Testis (tissue), 3 donors: ENCODE results near the gene SPRED3. TPM values are rescaled to one million over a fixed set of nuclear protein-coding genes. Genes with fewer than 3 reads are reported as not detected.

Experiments
- DNase-seq: peaks from one replicate; pipeline ENCODE4 v3.0.0-alpha.2; 2019
- H3K27ac ChIP-seq, 2 donors: fragments of 200-600 bp; sonication (generic); one replicate each; pipeline ENCODE4 v1.5.1; 2019
- H3K27me3 ChIP-seq: fragments of 200-600 bp; sonication (generic); one replicate; pipeline ENCODE4 v1.5.1; 2019
- H3K36me3 ChIP-seq: fragments of 200-600 bp; sonication (generic); one replicate; pipeline ENCODE4 v1.5.1; 2017; ENCODE audit warnings: low read depth; ENCODE audit errors: missing control alignments
- H3K4me1 ChIP-seq: fragments of 200-600 bp; sonication (generic); one replicate; pipeline ENCODE4 v1.5.1; 2019
- H3K4me3 ChIP-seq, 2 donors: fragments of 200-600 bp; sonication (generic); one replicate each; pipeline ENCODE4 v1.5.1; 2017 to 2019
- H3K9me3 ChIP-seq: fragments of 200-600 bp; sonication (generic); one replicate; pipeline ENCODE4 v1.5.1; 2017
- POLR2A ChIP-seq: fragments of 450-650 bp; IDR thresholded peaks from one replicate; pipeline ENCODE4 v1.6.1; 2017; ENCODE audit warnings: antibody characterized with exemption, mild to moderate bottlenecking, moderate library complexity
- WGBS, 2 donors: methylation state at CpG; one replicate each; pipeline ENCODE4 v1.1.5; 2018; 5-methylcytosine and 5-hydroxymethylcytosine counted together
- intact Hi-C: fragments of 100-400 bp; cut with DNase I; formaldehyde crosslinking; loops from one replicate; pipeline ENCODE4 v1.15.1; 2023; ENCODE audit warnings: low total_unique reads
- polyA plus RNA-seq: library from polyadenylated mRNA; stranded (reverse); fragments of 350-450 nt; fragmentation: Illumina TruSeq; extraction: RNeasy Lipid Tissue Mini Kit (QIAGEN cat#74804); gene quantifications from one replicate; pipeline ENCODE4 v1.2.3, GENCODE V29; 2014; ENCODE audit warnings: low read depth, low replicate concordance; ENCODE audit not compliant: insufficient read depth
- total RNA-seq, 2 donors: library from RNA; depleted of rRNA; stranded (reverse); fragments of >200 nt; gene quantifications; one replicate each; pipeline ENCODE4 v1.2.3, GENCODE V29; 2016
- TF ChIP-seq, protein P1 (sequence below), 3 experiments: fragments of 450-650 bp in 2 of 3; fragments of 200-600 bp in 1 of 3; sonication (generic) in 1 of 3; IDR thresholded peaks; one replicate each; pipeline ENCODE4 v1.5.1; 2016 to 2019; ENCODE audit warnings: antibody characterized with exemption in 3 of 3, mild to moderate bottlenecking in 2 of 3, moderate library complexity in 1 of 3

SPRED3 gene
- total and polyA plus RNA-seq, 3 donors from 2014 or later, result 1.7 to 2.6 (median 2.2) TPM

DNA sequence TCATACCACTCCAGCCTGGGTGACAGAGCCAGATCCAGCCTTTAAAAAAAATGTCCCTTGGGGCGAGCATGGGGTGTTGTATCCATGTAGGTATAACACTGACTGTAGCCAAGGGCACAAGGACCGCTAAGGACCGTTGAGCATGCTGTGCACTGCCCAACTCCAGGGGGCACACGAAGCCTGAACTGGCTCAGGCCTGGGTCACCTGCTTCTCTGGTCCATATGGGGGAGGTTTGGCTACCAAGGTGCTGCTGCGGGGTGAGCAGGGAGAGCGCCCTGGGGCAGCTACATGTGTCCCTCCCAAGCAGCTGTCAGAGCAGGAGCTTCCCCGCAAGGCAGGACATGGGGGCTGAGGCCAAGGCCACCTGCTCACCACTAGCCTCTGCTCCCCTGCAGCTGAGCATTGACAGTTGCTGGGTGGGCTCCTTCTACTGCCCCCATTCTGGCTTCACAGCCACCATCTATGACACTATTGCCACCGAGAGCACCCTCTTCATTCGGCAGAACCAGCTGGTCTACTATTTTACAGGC lies 36.6 kb upstream of the SPRED3 start:
- no peak overlapping the region for H3K27ac ChIP-seq
- H3K36me3 ChIP-seq, result no peaks in the 10 kb centered on the region
- intact Hi-C loops, result no loop called here
- 68 to 82% methylated on average over 3 to 9 of the region's 9 CpGs for WGBS, 2 donors
- H3K9me3 ChIP-seq, result no peaks in the 10 kb centered on the region
- DNase-seq, result no peak
- no peaks in the 10 kb centered on the region for H3K4me1 ChIP-seq
- no peaks in the 10 kb centered on the region for H3K27me3 ChIP-seq
- H3K4me3 ChIP-seq, result no peak overlapping the region
- TF ChIP-seq, protein P1, sequence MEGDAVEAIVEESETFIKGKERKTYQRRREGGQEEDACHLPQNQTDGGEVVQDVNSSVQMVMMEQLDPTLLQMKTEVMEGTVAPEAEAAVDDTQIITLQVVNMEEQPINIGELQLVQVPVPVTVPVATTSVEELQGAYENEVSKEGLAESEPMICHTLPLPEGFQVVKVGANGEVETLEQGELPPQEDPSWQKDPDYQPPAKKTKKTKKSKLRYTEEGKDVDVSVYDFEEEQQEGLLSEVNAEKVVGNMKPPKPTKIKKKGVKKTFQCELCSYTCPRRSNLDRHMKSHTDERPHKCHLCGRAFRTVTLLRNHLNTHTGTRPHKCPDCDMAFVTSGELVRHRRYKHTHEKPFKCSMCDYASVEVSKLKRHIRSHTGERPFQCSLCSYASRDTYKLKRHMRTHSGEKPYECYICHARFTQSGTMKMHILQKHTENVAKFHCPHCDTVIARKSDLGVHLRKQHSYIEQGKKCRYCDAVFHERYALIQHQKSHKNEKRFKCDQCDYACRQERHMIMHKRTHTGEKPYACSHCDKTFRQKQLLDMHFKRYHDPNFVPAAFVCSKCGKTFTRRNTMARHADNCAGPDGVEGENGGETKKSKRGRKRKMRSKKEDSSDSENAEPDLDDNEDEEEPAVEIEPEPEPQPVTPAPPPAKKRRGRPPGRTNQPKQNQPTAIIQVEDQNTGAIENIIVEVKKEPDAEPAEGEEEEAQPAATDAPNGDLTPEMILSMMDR (IDR thresholded peaks at IDR 0.05), result no peak
- no peak for TF ChIP-seq POLR2A

DNA sequence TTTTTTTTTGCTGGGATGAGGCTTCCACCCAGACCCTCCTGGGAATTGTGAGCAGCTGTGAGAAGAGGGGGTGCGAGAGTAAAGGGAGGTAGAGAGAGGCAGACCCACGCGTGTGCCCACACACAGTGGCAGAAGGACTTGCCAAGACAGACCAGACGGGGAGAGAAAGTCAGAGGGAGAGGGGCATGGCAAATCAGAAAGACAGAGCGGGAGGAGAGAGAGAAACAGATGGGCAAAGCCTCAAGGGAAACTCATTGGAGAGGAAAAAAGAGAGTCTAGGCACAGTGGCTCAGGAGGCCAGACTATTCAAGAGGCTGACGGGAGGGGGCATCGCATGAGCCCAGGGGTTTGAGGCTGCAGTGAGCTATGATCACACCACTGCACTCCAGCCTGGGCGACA lies 35.9 kb upstream of the SPRED3 start:
- Histone ChIP-seq H3K9me3 (no peaks in the 10 kb centered on the region), H3K4me3 (no peak overlapping the region), H3K27me3 (no peaks in the 10 kb centered on the region), H3K4me1 (no peaks in the 10 kb centered on the region), H3K27ac (no peak overlapping the region), H3K36me3 (no peaks in the 10 kb centered on the region)
- intact Hi-C loops, result no loop called here
- 69 to 70% methylated on average over 8 of the region's 8 CpGs for WGBS, 2 donors
- no peak for DNase-seq
- TF ChIP-seq, protein P1 (IDR thresholded peaks at IDR 0.05), result no peak
- no peak for TF ChIP-seq POLR2A

DNA sequence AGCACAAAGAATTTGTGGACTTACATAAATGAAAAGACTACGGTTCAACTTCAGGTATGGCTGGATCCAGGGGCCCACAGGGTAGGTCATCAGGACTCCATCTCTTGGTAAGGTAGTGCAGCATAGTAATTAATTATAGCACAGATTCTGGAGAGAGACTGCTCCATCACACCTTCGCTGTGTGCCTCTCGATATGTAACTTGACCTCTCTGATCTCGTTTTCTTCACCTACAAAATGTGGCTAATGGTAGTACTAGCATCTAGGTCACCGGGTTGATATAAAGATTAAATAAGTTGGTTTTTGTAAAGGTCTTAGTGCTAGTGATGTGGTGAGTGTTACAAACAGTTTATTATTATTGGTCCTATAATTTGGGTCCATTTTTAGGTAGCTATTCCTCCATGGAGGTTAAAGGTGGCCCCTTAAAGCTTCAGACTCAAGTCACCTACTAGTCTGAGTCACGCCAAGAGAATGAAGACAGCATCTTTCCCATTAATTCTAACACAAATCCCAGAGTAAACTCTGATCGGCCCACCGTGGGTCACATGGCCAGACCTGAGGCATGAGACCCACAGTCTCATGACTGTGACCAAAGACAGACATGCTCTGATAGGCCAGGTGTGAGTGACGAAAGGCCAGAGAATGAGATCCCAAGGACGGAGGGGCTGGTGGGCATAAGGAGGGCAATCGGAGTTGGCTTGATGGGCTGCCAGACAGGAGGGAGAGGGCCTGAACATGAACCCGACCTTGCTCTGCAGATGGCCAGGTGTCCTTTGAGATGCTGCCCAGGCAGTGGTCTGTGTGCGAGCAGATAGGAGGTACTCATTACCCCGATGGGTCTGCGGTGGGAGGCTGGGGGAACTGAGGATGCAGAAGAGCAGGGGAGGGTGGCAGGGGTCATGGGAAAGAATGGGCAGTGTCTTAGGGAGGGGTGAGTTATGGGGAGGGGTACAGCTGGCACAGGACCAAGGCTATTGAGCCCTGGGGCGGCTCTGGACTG lies 32.5 kb upstream of the SPRED3 start:
- intact Hi-C loops, result no loop called here
- DNase-seq, result no peak
- Histone ChIP-seq H3K27ac (no peak overlapping the region), H3K4me1 (no peaks in the 10 kb centered on the region), H3K36me3 (no peaks in the 10 kb centered on the region), H3K27me3 (no peaks in the 10 kb centered on the region), H3K9me3 (no peaks in the 10 kb centered on the region), H3K4me3 (no peak overlapping the region)
- TF ChIP-seq POLR2A, result no peak
- WGBS, 2 donors, result 75 to 83% methylated on average over 16 of the region's 16 CpGs

DNA sequence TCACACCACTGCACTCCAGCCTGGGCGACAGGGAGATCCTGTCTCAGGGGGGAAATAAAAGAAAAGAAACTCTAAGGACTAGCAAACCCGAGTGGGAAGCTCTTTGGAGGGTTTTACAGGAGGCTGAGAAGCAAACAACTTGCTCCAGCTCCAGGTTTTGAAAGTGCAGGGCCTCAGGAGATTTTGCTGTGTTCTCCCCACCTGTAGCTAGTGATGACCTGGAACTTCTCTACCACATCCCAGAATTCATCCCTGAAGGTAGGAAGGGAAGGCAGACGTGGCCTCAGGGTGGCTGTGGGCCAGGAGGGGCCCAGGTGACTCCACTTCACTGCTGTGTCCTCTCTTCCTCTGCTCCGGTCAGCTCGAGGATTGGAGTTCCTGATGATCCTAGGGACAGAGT lies 30.4 kb upstream of the SPRED3 start:
- Histone ChIP-seq H3K27me3 (no peaks in the 10 kb centered on the region), H3K4me1 (peaks cover 5% of the 10 kb centered on the region), H3K27ac (no peak overlapping the region), H3K9me3 (no peaks in the 10 kb centered on the region), H3K36me3 (no peaks in the 10 kb centered on the region), H3K4me3 (no peak overlapping the region)
- intact Hi-C loops, result no loop called here
- DNase-seq, result no peak
- 37 to 44% methylated on average over 5 of the region's 5 CpGs for WGBS, 2 donors
- no peak for TF ChIP-seq POLR2A
- TF ChIP-seq, protein P1 (IDR thresholded peaks at IDR 0.05), result no peak

DNA sequence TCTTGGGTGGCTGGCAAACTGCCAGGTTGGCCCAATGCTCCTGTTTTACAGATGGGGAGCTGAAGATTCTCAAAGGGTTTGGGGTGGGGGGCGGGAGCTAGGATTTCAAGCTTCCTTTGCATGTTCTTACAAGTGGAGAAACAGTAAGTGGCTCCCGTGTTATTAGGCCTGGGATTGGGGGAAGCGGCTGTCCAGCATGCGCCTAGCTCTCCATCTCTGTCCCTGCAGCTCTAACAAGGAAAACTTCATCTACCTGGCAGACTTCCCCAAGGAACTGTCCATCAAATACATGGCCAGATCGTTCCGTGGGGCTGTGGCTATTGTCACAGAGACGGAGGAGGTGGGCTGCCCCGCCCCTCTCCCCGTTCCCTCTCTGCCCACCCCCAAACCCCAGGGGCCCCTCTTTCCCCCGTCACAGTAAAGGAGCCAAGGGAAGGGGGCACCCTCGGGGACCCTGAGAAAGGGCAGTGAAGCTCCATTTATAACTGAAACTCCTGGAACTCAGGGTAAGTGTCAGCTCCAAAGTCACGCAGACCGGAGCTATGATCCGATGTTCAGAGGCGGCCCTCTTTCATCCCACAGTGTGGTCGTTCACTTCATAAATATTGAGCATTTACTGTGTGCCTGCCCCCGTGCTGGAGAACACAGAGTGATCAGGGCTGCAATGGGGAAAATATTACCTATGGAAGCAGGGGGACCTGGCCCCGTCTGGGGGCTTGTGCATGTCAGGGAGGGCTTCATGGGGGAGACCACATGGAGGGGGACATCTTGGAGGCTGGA lies 29.1 kb upstream of the SPRED3 start:
- TF ChIP-seq POLR2A, result no peak
- Histone ChIP-seq H3K27me3 (no peaks in the 10 kb centered on the region), H3K4me1 (peaks cover 5% of the 10 kb centered on the region), H3K36me3 (no peaks in the 10 kb centered on the region), H3K9me3 (no peaks in the 10 kb centered on the region), H3K27ac (no peak overlapping the region), H3K4me3 (no peak overlapping the region)
- intact Hi-C loops, result no loop called here
- WGBS, 2 donors, result 57 to 58% methylated on average over 17 to 18 of the region's 18 CpGs
- DNase-seq, result no peak
